UCSD-AML1 (cell line): Measurements from ENCODE around the gene TUBGCP2.
"Not testable (repeated sequence)": the region's sequence is repeated elsewhere in the genome, so short reads cannot be mapped to it uniquely, and the experiment has no call there.

Experiments
- DNase-seq: peaks from one replicate; lab custom pipeline; 2025; ENCODE audit not compliant: unreplicated experiment; lab: John Stamatoyannopoulos, UW

The TUBGCP2 gene

DNA sequence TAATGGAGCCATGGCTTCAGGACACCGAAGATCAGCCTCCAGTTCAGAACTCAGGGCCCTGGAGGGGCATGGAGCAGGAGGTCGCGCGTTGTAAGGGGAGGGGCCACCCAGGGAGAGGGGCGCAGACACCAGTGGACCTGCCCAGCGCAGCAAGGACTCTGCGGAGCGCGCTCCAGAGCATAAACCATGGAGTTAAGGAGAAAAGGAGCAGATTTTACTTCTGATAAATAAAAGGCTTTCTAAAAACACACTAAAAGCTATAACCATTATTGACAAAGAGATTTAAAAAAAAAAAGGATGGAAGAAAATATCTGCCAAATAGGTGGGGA lies 17.5 kb upstream of the TUBGCP2 start:
- no peak for DNase-seq

DNA sequence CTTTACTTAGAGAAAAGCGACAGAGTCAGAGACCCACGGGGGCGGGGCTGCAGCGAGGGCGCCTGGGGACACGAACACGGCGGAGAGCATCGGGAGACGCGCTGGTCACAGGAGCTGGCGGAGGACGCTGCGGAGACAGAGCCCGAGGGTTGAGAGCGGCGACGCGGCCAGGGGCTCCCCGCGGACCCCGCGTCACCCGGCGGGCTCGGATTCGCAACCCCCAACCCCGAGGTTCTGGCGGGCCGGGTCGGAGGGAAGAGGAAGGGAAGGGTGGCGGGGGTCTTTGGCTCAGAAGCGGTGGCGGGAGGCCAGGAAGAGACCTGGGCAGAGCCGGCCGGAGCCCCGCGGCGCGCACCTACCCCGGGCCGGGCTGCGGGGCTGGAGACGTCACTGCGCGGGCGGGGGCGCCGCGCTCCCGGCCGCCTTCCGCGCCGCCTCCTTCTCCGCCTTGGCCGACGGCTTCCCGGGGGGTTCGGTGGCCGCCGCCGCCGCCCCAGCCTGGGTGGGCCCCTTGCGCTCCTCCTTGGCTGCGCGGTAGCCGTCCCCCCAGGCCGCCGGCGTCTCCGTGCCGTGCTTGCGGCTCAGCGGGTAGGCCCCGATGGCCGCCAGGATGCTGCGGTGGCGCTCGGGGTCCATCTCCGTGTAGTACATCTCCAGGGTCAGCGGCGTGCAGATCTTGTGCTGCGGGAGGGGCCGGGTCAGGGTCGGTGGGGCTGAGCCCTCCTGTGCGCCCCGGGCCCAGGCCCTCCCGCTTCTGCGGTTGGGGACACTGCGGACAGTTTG lies 17.0 kb upstream of the TUBGCP2 start:
- no peak for DNase-seq

DNA sequence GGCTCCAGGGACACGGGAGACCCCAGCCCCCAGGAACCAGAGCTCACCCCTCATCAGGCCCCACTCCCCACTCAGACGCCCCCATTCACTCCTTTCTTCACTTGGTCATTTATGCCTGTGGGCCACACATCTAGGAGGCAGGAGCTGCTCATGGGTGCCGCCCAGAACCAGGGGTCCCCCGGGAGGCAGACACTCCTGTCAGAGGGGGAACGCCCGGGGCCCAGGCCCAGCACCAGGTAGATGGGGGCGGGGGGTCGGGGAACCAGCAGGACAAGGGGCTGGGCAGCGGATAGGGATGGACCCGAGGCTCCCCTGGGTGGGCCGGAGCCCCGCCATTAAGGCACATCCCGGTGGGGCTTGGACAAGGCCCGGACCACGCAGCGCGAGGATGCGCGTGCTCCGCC lies 16.2 kb upstream of the TUBGCP2 start:
- no peak for DNase-seq

DNA sequence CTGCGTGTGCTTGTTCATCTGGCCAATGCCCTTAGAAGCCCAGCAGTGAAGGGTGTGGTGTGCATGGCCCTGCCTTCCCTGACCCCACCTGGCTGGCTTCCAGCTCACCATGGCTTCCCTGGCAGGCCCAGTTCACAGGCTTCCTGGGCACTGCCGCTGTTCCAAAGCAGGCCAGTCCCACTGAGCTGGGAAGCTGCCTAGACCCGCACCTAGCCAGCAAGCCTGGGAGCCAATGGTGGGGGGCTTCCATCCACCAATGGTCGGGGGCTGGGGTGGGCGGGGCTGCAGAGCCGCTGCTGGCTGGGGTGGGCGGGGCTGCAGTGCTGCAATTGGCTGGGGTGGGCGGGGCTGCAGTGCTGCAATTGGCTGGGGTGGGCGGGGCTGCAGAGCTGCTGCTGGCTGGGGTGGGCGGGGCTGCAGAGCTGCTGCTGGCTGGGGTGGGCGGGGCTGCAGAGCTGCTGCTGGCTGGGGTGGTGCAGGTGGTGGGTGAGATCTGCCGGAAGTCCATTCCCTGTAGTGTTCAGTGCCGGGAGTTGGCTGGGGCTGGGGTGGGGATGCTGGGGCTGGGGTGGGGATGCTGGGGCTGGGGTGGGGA lies 15.6 kb upstream of the TUBGCP2 start:
- DNase-seq, result peak; percentile 50

DNA sequence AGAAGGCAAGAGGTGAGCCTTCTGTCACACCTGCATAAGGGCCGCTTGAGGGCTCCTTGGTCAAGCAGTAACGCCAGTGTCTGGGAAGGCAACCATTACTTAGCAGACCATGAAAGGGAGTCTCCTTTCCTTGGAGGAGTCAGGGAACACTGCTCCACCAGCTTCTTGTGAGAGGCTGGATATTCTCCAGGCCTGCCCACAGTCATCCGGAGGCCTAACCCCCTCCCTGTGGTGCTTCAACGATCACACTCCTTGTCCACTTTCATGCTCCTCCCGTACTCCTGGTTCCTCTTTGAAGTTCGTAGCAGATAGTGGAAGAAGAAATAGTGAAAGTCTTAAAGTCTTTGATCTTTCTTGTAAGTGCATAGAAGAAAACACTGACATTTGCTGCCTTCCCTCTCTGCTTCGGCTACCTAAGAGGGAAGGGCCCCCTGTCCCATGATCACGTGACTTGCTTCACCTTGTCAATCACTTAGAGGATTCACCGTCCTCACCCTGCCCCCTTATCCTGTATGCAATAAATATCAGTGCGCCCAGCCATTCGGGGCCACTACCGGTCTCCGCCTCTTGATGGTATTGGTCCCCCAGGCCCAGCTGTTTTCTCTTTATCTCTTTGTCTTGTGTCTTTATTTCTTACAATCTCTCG lies 13.5 kb upstream of the TUBGCP2 start:
- not testable (repeated sequence) for DNase-seq

DNA sequence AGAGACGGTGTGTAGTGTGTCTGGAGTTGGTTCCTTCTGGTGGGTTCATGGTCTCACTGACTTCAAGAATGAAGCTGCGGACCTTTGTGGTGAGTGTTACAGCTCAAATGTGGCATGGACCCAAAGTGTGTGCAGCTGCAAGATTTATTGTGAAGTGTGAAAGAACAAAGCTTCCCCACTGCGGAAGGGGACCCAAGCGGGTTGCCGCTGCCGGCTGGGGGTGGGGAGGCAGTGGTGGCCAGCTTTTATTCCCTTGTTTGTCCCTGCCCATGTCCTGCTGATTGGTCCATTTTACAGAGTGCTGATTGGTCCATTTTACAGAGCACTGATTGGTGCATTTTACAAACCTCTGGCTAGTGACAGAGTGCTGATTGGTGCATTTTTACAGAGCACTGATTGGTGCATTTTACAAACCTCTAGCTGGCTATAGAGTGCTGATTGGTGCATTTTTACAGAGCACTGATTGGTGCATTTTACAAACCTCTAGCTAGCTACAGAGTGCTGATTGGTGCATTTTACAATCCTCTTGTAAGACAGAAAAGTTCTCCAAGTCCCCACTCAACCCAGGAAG lies 12.3 kb upstream of the TUBGCP2 start:
- not testable (repeated sequence) for DNase-seq

DNA sequence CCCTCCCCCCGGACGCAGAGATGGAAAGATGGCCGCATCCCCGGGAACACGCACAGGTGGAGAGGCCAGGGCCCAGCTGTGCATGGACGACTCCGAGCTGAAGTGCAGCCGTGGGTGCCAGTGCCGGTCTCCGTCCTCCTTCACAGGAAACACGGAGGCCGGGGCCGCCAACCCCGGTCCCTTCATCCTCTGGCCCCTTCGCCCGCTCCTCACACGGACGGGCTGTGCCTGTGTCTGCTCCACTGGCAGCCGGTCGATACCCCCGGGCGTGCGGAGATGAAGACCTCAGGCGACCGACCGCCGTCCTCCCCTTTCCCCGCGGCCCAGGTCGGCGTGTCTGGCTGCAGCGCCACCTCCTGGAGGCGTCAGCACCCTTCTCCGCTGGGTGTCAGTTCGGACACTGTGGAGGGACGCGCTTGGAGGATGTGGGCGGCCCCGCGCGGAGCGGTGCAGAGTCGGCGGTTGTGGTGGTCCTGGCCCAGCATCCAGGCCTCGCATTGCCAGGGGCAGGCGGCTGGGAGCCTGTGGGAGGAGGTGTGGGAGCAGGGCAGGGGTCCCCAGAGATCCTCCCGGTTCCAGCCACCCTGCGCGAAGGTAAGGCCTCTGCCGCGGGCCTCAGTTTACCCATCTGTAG lies 9.9 kb upstream of the TUBGCP2 start:
- peak; percentile 83 for DNase-seq

DNA sequence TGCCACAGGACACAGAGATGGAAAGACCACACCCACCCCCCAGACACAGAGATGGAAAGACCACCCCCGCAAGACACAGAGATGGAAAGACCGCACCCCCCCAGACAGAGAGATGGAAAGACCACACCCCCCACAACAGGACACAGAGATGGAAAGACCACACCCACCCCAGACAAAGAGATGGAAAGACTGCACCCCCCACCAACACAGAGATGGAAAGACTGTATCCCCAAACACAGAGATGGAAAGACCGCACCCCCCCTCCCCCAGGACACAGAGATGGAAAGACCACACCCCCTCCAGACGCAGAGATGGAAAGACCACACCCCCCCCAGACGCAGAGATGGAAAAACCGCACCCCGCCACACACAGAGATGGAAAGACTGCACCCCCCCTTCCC lies 8.1 kb upstream of the TUBGCP2 start:
- DNase-seq, result no peak

DNA sequence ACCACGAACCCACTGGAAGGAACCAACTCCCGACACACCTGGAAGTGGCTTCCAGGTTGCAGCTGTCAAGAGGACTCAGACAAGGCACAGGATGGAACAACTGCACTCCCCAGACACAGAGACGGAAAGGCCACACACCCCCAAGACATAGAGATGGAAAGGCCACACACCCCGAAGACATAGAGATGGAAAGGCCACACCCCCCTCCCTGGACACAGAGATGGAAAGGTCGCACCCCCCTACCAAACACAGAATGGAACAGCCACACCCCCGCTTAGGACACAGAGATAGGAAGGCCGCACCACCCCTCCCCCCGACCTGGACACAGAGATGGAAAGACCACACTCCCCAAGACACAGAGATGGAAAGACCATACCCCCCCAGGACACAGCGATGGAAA lies 7.6 kb upstream of the TUBGCP2 start:
- no peak for DNase-seq

DNA sequence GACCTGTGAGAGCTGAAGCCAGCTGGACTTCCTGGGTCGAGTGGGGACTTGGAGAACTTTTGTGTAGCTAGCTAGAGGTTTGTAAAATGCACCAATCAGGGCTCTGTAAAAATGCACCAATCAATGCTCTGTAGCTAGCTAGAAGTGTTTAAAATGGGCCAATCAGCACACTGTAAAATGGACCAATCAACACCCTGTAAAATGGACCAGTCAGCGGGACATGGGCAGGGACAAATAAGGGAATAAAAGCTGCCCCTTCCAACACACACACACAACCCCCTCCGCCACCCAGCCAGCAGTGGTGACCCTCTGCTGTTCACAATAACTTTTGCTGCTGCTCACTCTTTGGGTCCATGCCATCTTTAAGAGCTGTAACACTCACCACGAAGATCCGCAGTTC lies 7.2 kb upstream of the TUBGCP2 start:
- DNase-seq, result no peak

DNA sequence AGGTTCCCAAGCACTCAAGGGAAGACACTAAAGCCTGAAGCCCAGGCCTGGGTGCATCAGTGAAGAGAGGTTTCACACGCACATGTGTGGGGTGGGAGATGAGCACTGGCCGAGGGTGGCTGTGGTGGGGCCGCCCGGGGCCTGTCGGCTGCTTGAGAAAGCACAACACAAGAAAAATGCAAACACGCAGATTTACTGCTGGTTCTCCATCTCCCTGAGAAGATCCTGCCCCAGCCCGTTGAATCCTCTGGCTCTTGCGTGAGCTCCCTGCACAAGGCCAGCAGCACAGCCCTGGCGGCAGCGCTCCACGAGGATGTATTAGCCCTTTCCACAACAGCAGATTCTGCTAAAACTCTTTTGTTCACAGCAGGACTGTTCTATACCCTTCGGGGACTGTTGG lies 6.2 kb upstream of the TUBGCP2 start:
- DNase-seq, result no peak

DNA sequence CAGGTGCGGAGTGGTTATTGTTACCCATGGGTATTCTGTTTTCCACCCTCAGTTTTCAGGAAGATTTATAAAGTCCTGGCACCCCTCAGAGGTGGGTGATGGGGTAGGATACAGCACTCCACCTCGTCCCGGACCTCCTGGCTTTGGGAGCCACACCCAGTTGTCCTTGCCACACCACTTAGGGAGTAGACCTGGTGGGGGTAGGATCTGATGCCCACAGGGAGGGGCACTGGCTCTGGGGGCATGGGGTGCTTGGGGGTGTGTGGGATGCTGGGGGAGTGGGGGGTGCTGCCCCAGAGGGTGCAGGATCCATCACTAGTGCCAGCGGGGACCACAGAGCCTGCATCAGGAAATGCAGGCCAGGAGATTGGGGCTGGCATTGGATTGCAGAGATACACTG lies 4.5 kb upstream of the TUBGCP2 start:
- no peak for DNase-seq

DNA sequence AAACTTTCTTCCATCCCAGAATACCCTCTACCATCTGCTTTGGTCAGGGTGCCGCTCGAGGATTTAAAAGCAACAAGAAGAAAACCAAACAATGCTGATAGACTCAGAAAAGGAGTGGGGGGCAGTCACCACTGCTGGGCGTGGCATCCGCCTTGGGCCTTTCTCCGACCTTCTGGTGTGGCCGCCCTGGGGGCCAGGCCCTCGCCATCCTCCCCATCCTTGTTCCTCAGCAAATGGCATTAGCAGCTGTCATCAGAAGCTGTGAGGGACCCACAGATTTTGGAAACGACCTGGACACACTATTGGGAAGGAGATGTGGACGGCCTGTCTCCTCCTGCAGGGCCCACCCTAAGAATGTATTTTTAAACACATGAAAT lies 4.1 kb upstream of the TUBGCP2 start:
- DNase-seq, result no peak

DNA sequence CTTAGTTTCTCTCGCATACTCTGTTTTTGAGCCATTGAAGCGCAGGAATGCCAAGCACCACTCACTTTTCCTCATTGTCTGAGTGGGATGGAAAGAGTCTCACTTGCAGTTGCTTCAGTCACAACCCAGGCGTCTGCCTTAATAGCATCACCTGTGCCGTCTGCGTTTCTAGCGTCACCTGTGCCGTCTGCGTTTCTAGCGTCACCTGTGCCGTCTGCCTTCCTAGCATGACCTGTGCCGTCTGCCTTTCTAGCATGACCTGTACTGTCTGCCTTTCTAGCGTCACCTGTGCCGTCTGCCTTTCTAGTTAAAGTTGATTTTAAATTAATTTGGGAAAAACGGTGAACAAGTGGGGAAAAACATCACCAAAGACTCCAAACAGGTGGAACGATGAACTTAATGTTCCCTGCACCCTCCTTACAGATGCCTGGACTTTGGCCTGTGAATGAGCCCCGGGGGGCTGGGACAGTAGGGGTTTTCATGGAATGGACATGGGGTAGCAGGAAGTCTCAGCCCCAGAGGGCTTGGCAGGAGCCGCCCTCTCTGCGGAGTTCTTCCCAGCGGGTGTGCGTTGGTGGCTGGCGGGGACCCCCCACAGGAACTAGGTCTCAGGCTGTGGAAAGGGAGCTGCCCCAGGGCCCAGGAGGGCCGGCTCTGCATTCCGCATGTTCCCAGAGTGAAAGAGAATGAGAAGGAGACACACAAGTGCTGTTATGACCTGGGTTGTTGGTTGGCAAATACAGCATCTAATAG lies 3.5 kb upstream of the TUBGCP2 start:
- no peak for DNase-seq

DNA sequence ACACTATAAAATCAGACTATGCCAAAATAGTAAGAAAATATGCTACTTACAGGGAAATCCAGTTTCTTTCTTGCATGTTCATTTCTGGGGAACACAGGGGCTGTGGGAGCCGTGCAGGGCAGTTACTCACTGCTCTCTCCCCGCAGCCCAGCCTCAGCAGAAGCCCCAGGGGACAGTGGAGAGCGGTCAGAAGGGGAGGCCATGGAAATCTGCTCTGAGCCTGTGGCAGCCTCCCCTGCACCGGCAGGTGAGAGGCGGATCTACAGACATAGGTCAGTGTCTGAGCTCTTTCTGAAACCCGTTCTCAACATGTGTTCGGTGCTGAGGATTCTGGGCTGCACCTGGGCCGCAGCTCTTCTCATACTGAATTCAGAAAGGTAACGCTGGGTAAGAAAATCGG lies 2.9 kb upstream of the TUBGCP2 start:
- no peak for DNase-seq

DNA sequence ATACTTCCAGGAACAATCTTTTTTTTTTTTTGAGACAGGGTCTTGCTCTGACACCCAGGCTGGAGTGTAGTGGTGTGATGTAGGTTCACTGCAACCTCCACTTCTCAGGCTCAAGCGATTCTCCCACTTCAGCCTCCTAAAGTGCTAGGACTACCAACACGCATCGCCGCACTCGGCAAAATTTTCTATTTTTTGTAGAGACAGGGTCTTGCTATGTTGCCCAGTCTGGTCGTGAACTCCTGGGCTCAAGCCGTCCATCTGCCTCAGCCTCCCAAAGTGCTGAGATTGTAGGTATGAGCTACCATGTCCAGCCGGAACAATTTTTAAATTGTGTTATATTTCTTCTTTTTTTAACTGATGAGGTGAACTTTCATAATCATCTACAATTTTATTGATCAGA lies 2.1 kb upstream of the TUBGCP2 start:
- DNase-seq, result no peak

DNA sequence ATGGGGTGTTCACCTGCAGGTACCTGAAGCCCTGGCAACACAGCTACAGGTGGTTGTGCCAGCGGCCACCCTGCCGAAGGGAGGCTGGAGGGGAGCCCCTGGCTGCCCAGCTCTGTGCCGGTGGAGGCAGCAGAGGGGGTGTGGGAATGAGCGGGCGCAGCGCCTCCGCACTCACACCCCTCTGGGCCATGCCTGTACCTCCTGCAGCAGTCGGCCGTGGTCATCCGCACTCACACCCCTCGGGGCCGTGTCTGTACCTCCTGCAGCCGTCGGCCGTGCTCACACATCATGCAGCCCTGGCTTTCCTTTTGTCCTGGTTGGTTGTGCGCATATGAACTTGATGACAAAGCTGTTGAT lies 1.7 kb upstream of the TUBGCP2 start:
- no peak for DNase-seq

DNA sequence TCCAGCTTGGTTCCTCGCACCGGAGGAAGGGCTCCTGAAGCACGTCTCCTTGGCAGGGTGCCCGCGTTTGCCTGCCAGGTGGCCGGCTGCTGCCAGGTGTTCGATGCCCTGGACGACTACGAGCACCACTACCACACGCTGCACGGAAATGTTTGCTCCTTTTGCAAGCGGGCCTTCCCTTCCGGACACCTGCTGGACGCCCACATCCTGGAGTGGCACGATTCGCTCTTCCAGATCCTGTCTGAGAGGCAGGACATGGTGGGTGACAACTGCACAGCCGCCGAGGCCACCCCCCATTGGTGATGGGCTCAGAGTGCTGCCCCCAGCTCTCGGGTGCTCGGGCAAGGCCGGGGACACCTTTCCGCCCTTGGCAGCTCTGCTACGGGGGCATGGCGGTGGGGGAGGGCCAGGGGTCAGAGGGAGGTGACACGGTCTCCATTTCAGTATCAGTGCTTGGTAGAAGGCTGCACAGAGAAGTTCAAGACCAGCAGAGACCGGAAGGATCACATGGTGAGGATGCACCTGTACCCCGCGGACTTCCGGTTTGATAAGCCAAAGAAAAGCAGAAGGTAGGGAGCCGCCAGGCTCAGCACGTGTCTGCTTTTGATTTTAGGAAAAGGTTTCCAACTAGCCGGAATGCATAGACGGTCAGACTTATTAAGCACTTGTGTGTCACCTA lies 1.2 kb upstream of the TUBGCP2 start:
- no peak for DNase-seq

DNA sequence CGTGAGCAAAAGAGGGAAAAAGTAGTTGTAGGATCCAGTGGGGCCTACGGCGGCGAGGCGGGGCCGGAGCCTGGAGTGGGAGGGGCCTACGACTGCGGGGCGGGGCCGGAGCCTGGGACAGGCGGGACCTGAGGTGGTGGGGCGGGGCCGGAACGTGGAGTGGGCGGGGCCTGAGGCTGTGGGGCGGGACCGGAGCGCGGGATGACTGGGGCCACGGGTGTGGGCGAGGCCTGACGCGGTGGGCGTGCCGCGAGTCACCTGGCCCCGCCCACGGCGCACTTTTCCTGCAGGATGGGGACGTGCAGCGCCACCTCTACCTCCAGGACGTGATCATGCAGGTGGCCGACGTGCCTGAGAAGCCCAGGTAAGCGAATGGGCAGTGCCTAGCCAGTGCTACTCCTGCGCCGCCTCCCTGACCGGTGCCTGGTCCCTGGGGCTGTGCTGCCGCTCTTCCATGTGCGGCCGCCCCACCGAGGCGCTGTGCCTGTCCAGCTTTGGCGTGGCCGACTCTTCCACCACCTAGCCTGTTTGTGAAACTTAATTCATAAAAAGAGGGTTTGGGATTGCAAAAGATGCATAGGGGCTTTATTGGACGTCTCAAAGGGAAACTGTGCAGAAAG lies 538 bp upstream of the TUBGCP2 start:
- DNase-seq, result peak; percentile 94

DNA sequence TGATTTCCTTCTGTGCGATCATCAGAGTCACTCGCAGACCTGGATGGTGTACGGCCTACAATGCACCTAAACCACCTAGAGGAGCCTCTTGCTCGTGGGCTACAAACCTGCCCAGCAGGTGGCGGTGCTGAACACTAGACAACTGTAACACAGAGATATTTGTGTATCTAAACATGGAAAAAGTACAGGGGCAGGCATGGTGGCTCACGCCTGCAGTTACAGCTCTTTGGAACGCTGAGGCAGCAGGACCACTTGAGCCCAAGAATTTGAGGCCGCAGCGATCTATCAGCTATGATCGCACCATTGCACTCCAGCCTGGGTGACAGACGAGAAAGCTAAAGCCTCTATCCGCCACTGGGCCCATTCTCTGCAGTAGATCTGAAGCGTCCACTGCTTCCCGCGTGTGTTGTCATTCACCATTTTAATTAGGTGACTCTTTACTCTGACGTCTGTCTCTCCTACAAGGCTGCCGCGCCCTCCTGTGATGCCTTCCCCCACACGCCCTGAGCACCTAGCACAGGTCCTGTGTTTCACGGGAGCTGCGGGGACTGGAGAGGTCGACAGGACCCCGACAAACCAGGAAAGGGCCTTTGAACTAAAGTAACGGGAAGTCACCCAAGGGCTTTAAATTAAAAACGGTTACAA lies 774 bp downstream of the TUBGCP2 start:
- peak; percentile 69 for DNase-seq
